ENCODE measurements around the gene SLC5A10.

SLC5A10 gene

GRCh38 chr17:18976201-18976600 is 24.2 kb downstream of the SLC5A10 start:
- TF ChIP-seq, protein P1, sequence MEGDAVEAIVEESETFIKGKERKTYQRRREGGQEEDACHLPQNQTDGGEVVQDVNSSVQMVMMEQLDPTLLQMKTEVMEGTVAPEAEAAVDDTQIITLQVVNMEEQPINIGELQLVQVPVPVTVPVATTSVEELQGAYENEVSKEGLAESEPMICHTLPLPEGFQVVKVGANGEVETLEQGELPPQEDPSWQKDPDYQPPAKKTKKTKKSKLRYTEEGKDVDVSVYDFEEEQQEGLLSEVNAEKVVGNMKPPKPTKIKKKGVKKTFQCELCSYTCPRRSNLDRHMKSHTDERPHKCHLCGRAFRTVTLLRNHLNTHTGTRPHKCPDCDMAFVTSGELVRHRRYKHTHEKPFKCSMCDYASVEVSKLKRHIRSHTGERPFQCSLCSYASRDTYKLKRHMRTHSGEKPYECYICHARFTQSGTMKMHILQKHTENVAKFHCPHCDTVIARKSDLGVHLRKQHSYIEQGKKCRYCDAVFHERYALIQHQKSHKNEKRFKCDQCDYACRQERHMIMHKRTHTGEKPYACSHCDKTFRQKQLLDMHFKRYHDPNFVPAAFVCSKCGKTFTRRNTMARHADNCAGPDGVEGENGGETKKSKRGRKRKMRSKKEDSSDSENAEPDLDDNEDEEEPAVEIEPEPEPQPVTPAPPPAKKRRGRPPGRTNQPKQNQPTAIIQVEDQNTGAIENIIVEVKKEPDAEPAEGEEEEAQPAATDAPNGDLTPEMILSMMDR (IDR thresholded peaks at IDR 0.05; ENCODE audit: low read depth, low read length, missing control alignments): no peak
- no peak overlapping the region for H3K4me3 ChIP-seq (replicated peaks; ENCODE audit: low read depth, low read length)
- no peak for DNase-seq (ENCODE audit: extremely low read depth, low read depth)

GRCh38 chr17:18977021-18977420 is 25.1 kb downstream of the SLC5A10 start:
- no peak overlapping the region for H3K4me3 ChIP-seq (replicated peaks; ENCODE audit: low read depth, low read length)
- DNase-seq (ENCODE audit: extremely low read depth, low read depth): no peak
- TF ChIP-seq, protein P1 (IDR thresholded peaks at IDR 0.05; ENCODE audit: low read depth, low read length, missing control alignments): no peak

GRCh38 chr17:18977646-18978045 is 25.7 kb downstream of the SLC5A10 start:
- TF ChIP-seq, protein P1 (IDR thresholded peaks at IDR 0.05; ENCODE audit: low read depth, low read length, missing control alignments): no peak
- H3K4me3 ChIP-seq (replicated peaks; ENCODE audit: low read depth, low read length): no peak overlapping the region
- no peak for DNase-seq (ENCODE audit: extremely low read depth, low read depth)

GRCh38 chr17:18978050-18978449 is 26.1 kb downstream of the SLC5A10 start:
- TF ChIP-seq, protein P1 (IDR thresholded peaks at IDR 0.05; ENCODE audit: low read depth, low read length, missing control alignments): no peak
- H3K4me3 ChIP-seq (replicated peaks; ENCODE audit: low read depth, low read length): no peak overlapping the region
- no peak for DNase-seq (ENCODE audit: extremely low read depth, low read depth)

DNA sequence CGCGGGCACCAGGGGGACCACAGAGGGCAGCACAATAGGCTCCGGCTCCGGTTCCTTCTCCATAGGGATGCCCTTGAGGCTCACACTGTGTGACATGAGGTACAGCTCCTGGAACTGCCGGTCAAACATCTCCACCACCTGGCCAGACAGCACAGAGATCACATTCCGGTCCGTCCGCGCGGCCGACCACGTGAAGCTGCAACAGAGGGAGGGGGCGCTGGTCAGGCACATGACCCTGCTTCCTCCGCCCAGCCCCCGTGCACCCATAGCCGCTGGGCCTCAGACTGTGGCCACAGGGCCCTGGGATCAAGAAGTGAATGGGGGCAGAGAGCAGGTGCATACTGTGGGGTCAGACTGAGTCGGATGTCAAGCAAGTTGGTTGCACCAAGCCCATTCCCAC is 26.7 kb downstream of the SLC5A10 start:
- TF ChIP-seq, protein P1 (IDR thresholded peaks at IDR 0.05; ENCODE audit: low read depth, low read length, missing control alignments): no peak
- no peak overlapping the region for H3K4me3 ChIP-seq (replicated peaks; ENCODE audit: low read depth, low read length)
- no peak for DNase-seq (ENCODE audit: extremely low read depth, low read depth)

- DNase-seq (ENCODE audit: extremely low read depth, low read depth): no peak
- no peak overlapping the region for H3K4me3 ChIP-seq (replicated peaks; ENCODE audit: low read depth, low read length)
- TF ChIP-seq, protein P1 (IDR thresholded peaks at IDR 0.05; ENCODE audit: low read depth, low read length, missing control alignments): no peak
Observed at GRCh38 chr17:18980682-18981334, 28.8 kb downstream of the SLC5A10 start.

DNA sequence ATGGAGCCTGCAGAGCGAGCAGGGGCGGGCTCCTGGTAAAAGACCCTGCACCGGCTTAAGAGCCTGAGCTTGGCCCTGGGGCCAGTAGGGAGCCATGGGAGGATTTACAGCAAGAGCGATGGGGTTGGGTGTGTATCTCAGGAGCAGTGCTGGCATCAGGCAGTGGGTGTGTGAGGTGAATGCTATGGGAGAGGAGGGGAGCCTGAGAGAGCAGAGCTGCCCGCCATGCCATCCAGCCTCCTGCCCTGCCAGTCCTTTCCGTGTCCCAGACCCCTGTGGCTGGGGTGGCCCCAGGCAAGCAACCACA is 29.3 kb downstream of the SLC5A10 start:
- TF ChIP-seq, protein P1 (IDR thresholded peaks at IDR 0.05; ENCODE audit: low read depth, low read length, missing control alignments): no peak
- no peak for DNase-seq (ENCODE audit: extremely low read depth, low read depth)
- H3K4me3 ChIP-seq (replicated peaks; ENCODE audit: low read depth, low read length): no peak overlapping the region

Data from HFF-Myc (cell line).